ENCODE data around the gene ALDH1L1. TPM values are rescaled to one million over a fixed set of nuclear protein-coding genes. Genes with fewer than 3 reads are reported as not detected.

ALDH1L1 gene
- total RNA-seq, 1 donor: under 0.01 TPM

DNA sequence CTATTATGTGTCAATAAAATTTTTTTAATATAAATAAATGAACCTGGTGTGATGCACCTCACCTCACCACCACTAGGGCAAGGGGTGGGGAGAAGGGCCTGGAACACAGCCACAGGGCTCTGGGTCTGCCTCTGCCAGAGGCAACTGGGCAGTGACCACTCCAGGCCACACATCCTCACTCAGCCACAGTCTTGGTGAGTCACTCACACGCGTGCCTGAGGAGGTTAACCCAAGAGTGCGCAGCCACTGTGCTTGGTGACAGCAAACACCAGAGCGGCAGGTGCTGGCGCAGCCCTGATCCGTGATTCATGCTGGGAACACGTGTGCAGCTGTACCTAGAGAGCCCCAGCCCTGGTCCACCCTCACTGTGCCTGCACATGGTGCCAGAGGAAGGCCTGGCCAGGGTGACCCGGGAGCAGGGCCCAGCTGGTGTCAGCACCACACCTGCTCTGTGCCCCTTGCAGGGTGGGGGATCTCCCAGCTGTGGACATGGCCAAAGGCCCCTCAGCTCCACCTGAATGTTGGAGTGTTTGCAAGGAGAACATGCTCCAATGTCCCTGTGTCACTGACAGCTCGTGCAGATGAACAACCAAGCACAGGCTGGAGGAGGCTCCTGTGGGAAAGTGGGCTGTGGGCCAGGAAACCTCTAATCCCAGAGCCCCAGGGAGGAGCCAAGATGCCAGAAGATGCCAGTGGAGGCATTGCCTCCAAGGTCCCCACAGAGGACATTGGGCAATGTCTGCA lies 98.6 kb downstream of the ALDH1L1 start:
- DNase-seq (ENCODE audit: insufficient read length, low spot score, missing footprints): peak; percentile 95
- Histone ChIP-seq H2AFZ (ENCODE audit: low read length) (no peak overlapping the region), H4K20me1 (ENCODE audit: insufficient read depth, low read length) (peaks cover 5% of the 10 kb centered on the region), H3K27me3 (ENCODE audit: insufficient read depth, low read length) (no peaks in the 10 kb centered on the region), H3K27ac (ENCODE audit: low read depth, low read length) (no peak overlapping the region), H3K36me3 (ENCODE audit: insufficient read depth, low read length) (no peaks in the 10 kb centered on the region), H3K4me1 (ENCODE audit: insufficient read depth, low read length) (no peaks in the 10 kb centered on the region), H3K79me2 (ENCODE audit: insufficient read depth, low read length) (no peaks in the 10 kb centered on the region), H3K4me2 (ENCODE audit: insufficient read depth, low read length) (no peak overlapping the region), H3K9me3 (ENCODE audit: low read depth, low read length) (no peaks in the 10 kb centered on the region), H3K4me3 (ENCODE audit: insufficient read depth, low read length) (no peak overlapping the region)
- TF ChIP-seq, protein P1, sequence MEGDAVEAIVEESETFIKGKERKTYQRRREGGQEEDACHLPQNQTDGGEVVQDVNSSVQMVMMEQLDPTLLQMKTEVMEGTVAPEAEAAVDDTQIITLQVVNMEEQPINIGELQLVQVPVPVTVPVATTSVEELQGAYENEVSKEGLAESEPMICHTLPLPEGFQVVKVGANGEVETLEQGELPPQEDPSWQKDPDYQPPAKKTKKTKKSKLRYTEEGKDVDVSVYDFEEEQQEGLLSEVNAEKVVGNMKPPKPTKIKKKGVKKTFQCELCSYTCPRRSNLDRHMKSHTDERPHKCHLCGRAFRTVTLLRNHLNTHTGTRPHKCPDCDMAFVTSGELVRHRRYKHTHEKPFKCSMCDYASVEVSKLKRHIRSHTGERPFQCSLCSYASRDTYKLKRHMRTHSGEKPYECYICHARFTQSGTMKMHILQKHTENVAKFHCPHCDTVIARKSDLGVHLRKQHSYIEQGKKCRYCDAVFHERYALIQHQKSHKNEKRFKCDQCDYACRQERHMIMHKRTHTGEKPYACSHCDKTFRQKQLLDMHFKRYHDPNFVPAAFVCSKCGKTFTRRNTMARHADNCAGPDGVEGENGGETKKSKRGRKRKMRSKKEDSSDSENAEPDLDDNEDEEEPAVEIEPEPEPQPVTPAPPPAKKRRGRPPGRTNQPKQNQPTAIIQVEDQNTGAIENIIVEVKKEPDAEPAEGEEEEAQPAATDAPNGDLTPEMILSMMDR (IDR thresholded peaks at IDR 0.05; ENCODE audit: extremely low read depth, low read depth, low read length): peak; percentile 54

GRCh38 chr3:126080970-126081369 lies 99.4 kb downstream of the ALDH1L1 start:
- H3K27ac ChIP-seq (ENCODE audit: low read depth, low read length): no peak overlapping the region
- DNase-seq (ENCODE audit: insufficient read length, low spot score, missing footprints): no peak
- no peaks in the 10 kb centered on the region for H3K4me1 ChIP-seq (ENCODE audit: insufficient read depth, low read length)
- TF ChIP-seq, protein P1 (IDR thresholded peaks at IDR 0.05; ENCODE audit: extremely low read depth, low read depth, low read length): no peak
- no peaks in the 10 kb centered on the region for H3K36me3 ChIP-seq (ENCODE audit: insufficient read depth, low read length)
- no peaks in the 10 kb centered on the region for H3K9me3 ChIP-seq (ENCODE audit: low read depth, low read length)
- H3K79me2 ChIP-seq (ENCODE audit: insufficient read depth, low read length): no peaks in the 10 kb centered on the region
- no peaks in the 10 kb centered on the region for H3K27me3 ChIP-seq (ENCODE audit: insufficient read depth, low read length)
- no peak overlapping the region for H2AFZ ChIP-seq (ENCODE audit: low read length)
- H3K4me2 ChIP-seq (ENCODE audit: insufficient read depth, low read length): no peak overlapping the region
- H4K20me1 ChIP-seq (ENCODE audit: insufficient read depth, low read length): peaks cover 5% of the 10 kb centered on the region
- no peak overlapping the region for H3K4me3 ChIP-seq (ENCODE audit: insufficient read depth, low read length)

DNA sequence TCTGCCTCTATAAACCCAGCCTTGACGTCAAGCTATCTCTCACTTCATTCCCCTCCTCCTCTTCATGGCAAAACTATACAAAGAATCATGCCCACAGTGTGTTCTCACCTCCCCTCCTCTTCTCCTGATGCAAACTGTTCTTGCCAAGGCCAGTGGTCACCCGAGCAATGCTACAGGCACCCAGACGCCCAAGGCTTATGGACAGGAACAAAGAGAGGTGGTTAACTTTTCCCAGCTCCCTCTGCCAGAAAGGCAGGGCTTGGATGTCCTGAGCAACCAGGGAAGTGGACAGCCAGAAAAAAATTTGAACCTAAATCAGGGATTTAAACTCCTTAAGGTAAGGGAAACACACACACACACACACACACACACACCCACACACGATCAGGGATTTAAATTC lies 101.5 kb downstream of the ALDH1L1 start:
- Histone ChIP-seq H3K36me3 (ENCODE audit: insufficient read depth, low read length) (no peaks in the 10 kb centered on the region), H2AFZ (ENCODE audit: low read length) (no peak overlapping the region), H3K27me3 (ENCODE audit: insufficient read depth, low read length) (no peaks in the 10 kb centered on the region), H3K4me1 (ENCODE audit: insufficient read depth, low read length) (no peaks in the 10 kb centered on the region), H3K4me2 (ENCODE audit: insufficient read depth, low read length) (no peak overlapping the region), H3K4me3 (ENCODE audit: insufficient read depth, low read length) (no peak overlapping the region), H3K79me2 (ENCODE audit: insufficient read depth, low read length) (no peaks in the 10 kb centered on the region), H3K9me3 (ENCODE audit: low read depth, low read length) (no peaks in the 10 kb centered on the region), H3K27ac (ENCODE audit: low read depth, low read length) (no peak overlapping the region), H4K20me1 (ENCODE audit: insufficient read depth, low read length) (peaks cover 5% of the 10 kb centered on the region)
- DNase-seq (ENCODE audit: insufficient read length, low spot score, missing footprints): no peak
- TF ChIP-seq, protein P1 (IDR thresholded peaks at IDR 0.05; ENCODE audit: extremely low read depth, low read depth, low read length): no peak

- Histone ChIP-seq H3K9me3 (ENCODE audit: low read depth, low read length) (no peaks in the 10 kb centered on the region), H3K79me2 (ENCODE audit: insufficient read depth, low read length) (no peaks in the 10 kb centered on the region), H3K27ac (ENCODE audit: low read depth, low read length) (no peak overlapping the region), H4K20me1 (ENCODE audit: insufficient read depth, low read length) (peaks cover 5% of the 10 kb centered on the region), H3K36me3 (ENCODE audit: insufficient read depth, low read length) (no peaks in the 10 kb centered on the region), H3K4me3 (ENCODE audit: insufficient read depth, low read length) (no peak overlapping the region), H3K27me3 (ENCODE audit: insufficient read depth, low read length) (no peaks in the 10 kb centered on the region), H2AFZ (ENCODE audit: low read length) (no peak overlapping the region), H3K4me1 (ENCODE audit: insufficient read depth, low read length) (no peaks in the 10 kb centered on the region), H3K4me2 (ENCODE audit: insufficient read depth, low read length) (no peak overlapping the region)
- TF ChIP-seq, protein P1 (IDR thresholded peaks at IDR 0.05; ENCODE audit: extremely low read depth, low read depth, low read length): no peak
- DNase-seq (ENCODE audit: insufficient read length, low spot score, missing footprints): no peak
These were observed 102.6 kb downstream of the ALDH1L1 start for GRCh38 chr3:126077754-126078153.
